GM19397 (cell line): ENCODE measurements around the gene SLC41A3.
"Not testable (repeated sequence)": the region's sequence is repeated elsewhere in the genome, so short reads cannot be mapped to it uniquely, and the experiment has no call there.

Experiments used
- ATAC-seq: cut with Tn5 transposase; IDR thresholded peaks from one replicate; pipeline ENCODE4 v1.9.1; 2021; ENCODE audit warnings: mild to moderate bottlenecking, moderate library complexity; ENCODE audit not compliant: unreplicated experiment

SLC41A3 gene

GRCh38 chr3:125960066-125960424, 123.9 kb downstream of the SLC41A3 start:
- ATAC-seq: no peak

GRCh38 chr3:125959317-125960065, 124.4 kb downstream of the SLC41A3 start:
- no peak for ATAC-seq

- ATAC-seq: no peak
Measured at GRCh38 chr3:125958511-125959316, 125.2 kb downstream of the SLC41A3 start.

GRCh38 chr3:125957674-125958510, 126.0 kb downstream of the SLC41A3 start:
- ATAC-seq: no peak

- ATAC-seq: not testable (repeated sequence)
Measured at GRCh38 chr3:125957020-125957419, 126.9 kb downstream of the SLC41A3 start.
